PC-3 (cell line): Measurements from ENCODE around the gene TMEFF2.

Source experiments
- EZH2 ChIP-seq: fragments of 300-600 bp; sonication (generic); IDR thresholded peaks from one replicate; pipeline ENCODE4 v1.6.1; 2017; ENCODE audit warnings: antibody characterized with exemption, mild to moderate bottlenecking, low read length; ENCODE audit not compliant: unreplicated experiment
- TF ChIP-seq, protein P1 (sequence below): fragments of 300-600 bp; sonication (generic); conservative IDR thresholded peaks from 2 replicates; pipeline ENCODE4 v1.5.1; 2017; ENCODE audit warnings: antibody characterized with exemption, low read depth, mild to moderate bottlenecking, low read length

- TF ChIP-seq, protein P1, sequence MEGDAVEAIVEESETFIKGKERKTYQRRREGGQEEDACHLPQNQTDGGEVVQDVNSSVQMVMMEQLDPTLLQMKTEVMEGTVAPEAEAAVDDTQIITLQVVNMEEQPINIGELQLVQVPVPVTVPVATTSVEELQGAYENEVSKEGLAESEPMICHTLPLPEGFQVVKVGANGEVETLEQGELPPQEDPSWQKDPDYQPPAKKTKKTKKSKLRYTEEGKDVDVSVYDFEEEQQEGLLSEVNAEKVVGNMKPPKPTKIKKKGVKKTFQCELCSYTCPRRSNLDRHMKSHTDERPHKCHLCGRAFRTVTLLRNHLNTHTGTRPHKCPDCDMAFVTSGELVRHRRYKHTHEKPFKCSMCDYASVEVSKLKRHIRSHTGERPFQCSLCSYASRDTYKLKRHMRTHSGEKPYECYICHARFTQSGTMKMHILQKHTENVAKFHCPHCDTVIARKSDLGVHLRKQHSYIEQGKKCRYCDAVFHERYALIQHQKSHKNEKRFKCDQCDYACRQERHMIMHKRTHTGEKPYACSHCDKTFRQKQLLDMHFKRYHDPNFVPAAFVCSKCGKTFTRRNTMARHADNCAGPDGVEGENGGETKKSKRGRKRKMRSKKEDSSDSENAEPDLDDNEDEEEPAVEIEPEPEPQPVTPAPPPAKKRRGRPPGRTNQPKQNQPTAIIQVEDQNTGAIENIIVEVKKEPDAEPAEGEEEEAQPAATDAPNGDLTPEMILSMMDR: no peak
- no peak for TF ChIP-seq EZH2
Measured at GRCh38 chr2:192026825-192027120, 168.0 kb downstream of the TMEFF2 start.
